HG02798 (cell line): ENCODE results near the gene CCDC148.

Experiments
- ATAC-seq: cut with Tn5 transposase; IDR thresholded peaks from one replicate; pipeline ENCODE4 v1.9.1; 2021; ENCODE audit warnings: mild to moderate bottlenecking; ENCODE audit not compliant: unreplicated experiment, poor library complexity

The CCDC148 gene

GRCh38 chr2:158456309-158457066 is at the start of gene CCDC148, which contains the start of gene PKP4:
Gene CCDC148, minus strand, starts transcription at chr2:158456753. Its CDS starts 314 bp downstream, at chr2:158456439.
Gene PKP4, plus strand, starts transcription at chr2:158456952. Its CDS starts 76,233 bp downstream, at chr2:158533185.
- ATAC-seq = peak; percentile 96

GRCh38 chr2:158505448-158505934 is 48.9 kb upstream of the CCDC148 start:
- ATAC-seq = no peak

- no peak for ATAC-seq
Observed at GRCh38 chr2:158504088-158504487, 47.5 kb upstream of the CCDC148 start.

GRCh38 chr2:158502974-158503373 is 46.4 kb upstream of the CCDC148 start:
- no peak for ATAC-seq

- ATAC-seq = no peak
Observed at GRCh38 chr2:158501301-158501700, 44.7 kb upstream of the CCDC148 start.

- ATAC-seq = no peak
Observed at GRCh38 chr2:158500333-158500732, 43.8 kb upstream of the CCDC148 start.

- no peak for ATAC-seq
Observed at GRCh38 chr2:158499383-158499782, 42.8 kb upstream of the CCDC148 start.

GRCh38 chr2:158498749-158499136 is 42.2 kb upstream of the CCDC148 start:
- no peak for ATAC-seq

- no peak for ATAC-seq
Observed at GRCh38 chr2:158498043-158498748, 41.6 kb upstream of the CCDC148 start.

- ATAC-seq = no peak
Observed at GRCh38 chr2:158497486-158497885, 40.9 kb upstream of the CCDC148 start.

GRCh38 chr2:158496986-158497385 is 40.4 kb upstream of the CCDC148 start:
- no peak for ATAC-seq

GRCh38 chr2:158495175-158495574 is 38.6 kb upstream of the CCDC148 start:
- ATAC-seq = no peak

GRCh38 chr2:158493458-158493857 is 36.9 kb upstream of the CCDC148 start:
- ATAC-seq = no peak

- no peak for ATAC-seq
Observed at GRCh38 chr2:158491072-158491471, 34.5 kb upstream of the CCDC148 start.

GRCh38 chr2:158489366-158490112 is 33.0 kb upstream of the CCDC148 start:
- ATAC-seq = no peak

- no peak for ATAC-seq
Observed at GRCh38 chr2:158488442-158489216, 32.1 kb upstream of the CCDC148 start.

GRCh38 chr2:158487419-158487818 is 30.9 kb upstream of the CCDC148 start:
- ATAC-seq = no peak

- no peak for ATAC-seq
Observed at GRCh38 chr2:158486970-158487325, 30.4 kb upstream of the CCDC148 start.

- ATAC-seq = no peak
Observed at GRCh38 chr2:158486150-158486969, 29.8 kb upstream of the CCDC148 start.
